NCI-H69 (cell line): Measurements from ENCODE around the gene BSN.
A peak's percentile ranks its signal among the peaks of the same experiment; 100 is the strongest.

Experiments used
- DNase-seq: peaks from one replicate; lab custom pipeline; 2025; lab: John Stamatoyannopoulos, UW

The BSN gene

GRCh38 chr3:49654955-49655556, 100.8 kb downstream of the BSN start:
- peak; percentile 88 for DNase-seq

GRCh38 chr3:49655731-49656285, 101.5 kb downstream of the BSN start:
- no peak for DNase-seq

GRCh38 chr3:49656541-49657112, 102.3 kb downstream of the BSN start:
- DNase-seq = no peak

GRCh38 chr3:49657208-49657915, 103.1 kb downstream of the BSN start:
- DNase-seq = no peak

- DNase-seq = peak; percentile 29
Measured at GRCh38 chr3:49658711-49659110, 104.4 kb downstream of the BSN start.

- DNase-seq = no peak
Measured at GRCh38 chr3:49659756-49660155, 105.5 kb downstream of the BSN start.

- no peak for DNase-seq
Measured at GRCh38 chr3:49661281-49661680, 107.0 kb downstream of the BSN start.

- no peak for DNase-seq
Measured at GRCh38 chr3:49662021-49662420, 107.7 kb downstream of the BSN start.

GRCh38 chr3:49662720-49663413, 108.6 kb downstream of the BSN start:
- no peak for DNase-seq

- no peak for DNase-seq
Measured at GRCh38 chr3:49663831-49664230, 109.6 kb downstream of the BSN start.

GRCh38 chr3:49664300-49664699, 110.0 kb downstream of the BSN start:
- DNase-seq = peak; percentile 9

- DNase-seq = no peak
Measured at GRCh38 chr3:49665822-49666519, 111.7 kb downstream of the BSN start.

- DNase-seq = peak; percentile 5
Measured at GRCh38 chr3:49666592-49666991, 112.3 kb downstream of the BSN start.

- DNase-seq = no peak
Measured at GRCh38 chr3:49667701-49668413, 113.6 kb downstream of the BSN start.

- DNase-seq = peak; percentile 44
Measured at GRCh38 chr3:49668414-49668797, 114.1 kb downstream of the BSN start.

GRCh38 chr3:49668861-49669260, 114.6 kb downstream of the BSN start:
- no peak for DNase-seq

GRCh38 chr3:49669352-49669751, 115.1 kb downstream of the BSN start:
- DNase-seq = no peak

- no peak for DNase-seq
Measured at GRCh38 chr3:49670940-49671290, 116.6 kb downstream of the BSN start.

- DNase-seq = no peak
Measured at GRCh38 chr3:49671291-49672288, 117.3 kb downstream of the BSN start.

- no peak for DNase-seq
Measured at GRCh38 chr3:49673121-49673714, 118.9 kb downstream of the BSN start.
